IPS-NIHi7 (cell line): ENCODE measurements around the gene PDZRN3.

ENCODE experiments used
- DNase-seq: peaks from one replicate; pipeline ENCODE4 v3.0.0; 2012; ENCODE audit warnings: mixed read lengths; ENCODE audit errors: extremely low spot score

PDZRN3 gene

DNA sequence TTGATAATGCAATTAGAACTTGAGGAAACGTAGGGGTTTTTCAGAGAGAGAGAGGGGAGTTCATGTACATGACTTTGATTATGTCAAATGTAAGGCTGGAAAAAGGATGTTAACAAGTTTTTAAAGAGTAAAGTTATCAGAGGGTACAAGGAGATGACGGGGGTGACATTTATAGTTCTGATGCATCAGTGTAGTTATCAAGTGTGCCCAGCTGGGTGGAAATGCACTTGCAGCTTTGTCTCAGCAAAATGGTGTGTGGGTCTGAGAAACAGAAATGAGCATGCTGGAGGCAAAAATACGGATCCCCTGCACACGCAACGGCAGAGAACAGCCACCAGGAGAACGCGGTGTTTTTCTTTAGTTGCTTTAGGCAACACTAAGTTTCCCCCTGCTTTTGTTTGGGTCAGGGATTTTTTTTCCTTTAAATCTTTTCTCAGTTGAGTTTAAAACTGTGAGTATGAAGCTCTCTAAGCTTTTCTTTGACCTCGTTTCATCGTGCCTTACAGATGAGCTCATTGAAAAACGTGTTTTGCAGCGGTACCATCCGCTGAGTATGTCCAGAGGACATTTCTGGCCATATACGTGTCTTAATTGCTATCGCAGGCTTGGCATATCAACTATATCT lies 205.4 kb downstream of the PDZRN3 start:
- peak; percentile 46 for DNase-seq

DNA sequence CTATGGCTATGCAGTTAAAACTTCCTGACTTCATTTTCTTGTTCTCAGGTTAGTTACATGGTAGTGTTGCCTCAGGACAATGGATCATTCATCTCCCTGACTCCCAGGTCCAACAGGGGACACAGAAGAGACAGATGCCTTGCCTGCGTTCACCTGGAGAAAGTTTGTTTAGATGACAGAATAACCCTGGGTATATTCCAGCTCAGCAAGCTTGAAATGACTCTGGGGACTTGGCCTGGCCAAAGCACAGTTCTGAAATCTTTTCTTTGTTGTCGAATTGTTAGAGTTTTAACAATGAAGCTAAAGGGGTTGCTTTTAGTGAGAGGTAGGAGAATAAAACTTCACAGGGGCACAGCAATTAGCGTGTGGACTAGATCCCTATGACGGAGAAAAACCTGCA lies 206.1 kb downstream of the PDZRN3 start:
- no peak for DNase-seq

DNA sequence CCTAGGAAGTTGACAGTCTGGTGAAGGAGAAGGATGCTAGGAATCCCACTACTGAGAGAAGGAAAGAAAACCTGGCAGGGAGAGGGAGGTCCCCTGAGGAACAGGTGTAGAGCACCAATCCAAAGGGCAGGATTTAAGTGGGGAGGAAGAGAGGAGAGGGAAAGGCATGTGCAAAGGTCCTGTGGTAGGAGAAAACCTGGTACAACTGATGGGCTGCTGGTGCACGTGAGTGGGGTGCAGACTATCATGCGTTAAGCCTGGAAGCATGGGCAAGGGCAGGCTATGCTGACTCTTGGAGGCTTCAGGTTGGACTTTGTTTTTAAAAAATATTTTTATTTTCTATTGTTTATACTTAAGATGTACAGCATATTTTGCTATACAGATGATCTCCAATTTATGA lies 209.6 kb downstream of the PDZRN3 start:
- no peak for DNase-seq

DNA sequence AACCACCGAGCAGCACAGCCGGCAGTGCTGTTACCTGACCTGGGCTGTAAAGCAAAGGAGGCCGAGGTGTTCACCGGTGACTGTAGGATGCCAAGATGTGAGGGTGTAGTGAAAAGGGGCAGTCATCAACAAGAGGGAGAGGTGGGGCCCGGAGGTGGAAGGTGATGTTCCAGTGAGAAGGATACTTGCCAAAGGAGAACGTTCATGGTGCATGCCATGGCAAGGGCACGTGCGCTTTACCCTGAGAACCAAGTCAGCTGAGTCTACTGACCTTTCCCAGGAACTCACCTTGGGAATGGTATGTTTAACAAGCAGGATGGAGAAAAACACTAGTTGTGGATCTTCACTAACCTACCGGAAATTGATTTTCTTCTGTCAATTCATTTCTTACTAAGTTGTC lies 211.1 kb downstream of the PDZRN3 start:
- no peak for DNase-seq

DNA sequence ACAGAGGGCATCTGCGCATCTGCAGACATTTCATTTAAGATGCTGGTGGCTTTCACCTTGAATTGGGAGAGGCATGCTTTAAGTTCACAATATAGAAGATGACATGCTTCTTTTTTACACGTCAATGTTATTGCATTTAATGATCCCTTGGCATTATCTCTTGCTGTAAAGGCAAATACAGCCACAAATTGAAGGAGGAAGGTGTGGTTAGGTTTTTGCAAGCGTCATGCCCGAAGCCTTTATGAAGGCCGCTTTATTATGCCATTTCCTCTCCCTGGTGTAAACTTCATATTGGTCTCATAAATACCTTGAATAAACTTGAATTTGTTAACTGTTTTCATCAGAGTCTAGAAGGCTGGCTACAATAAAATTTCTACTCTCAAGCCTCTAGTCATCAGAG lies 212.7 kb downstream of the PDZRN3 start:
- no peak for DNase-seq

DNA sequence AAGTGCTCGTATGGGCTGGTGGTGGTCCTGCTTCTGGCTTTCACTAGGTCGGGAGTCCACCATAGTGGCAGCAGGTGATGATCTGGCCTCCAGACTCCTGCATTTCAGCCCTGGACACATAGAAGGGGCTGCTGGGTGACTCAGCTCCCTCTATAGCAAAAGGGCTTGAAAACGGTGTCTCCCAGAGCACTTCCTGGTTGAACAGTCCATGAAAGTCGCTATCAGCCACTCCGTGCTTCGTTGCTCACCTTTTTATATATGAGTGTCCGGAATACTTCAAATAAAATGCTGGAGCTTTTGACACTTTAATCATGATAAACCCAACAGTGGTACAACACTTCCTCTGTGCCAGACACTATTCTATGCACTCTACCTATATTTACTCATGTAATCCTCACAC lies 213.2 kb downstream of the PDZRN3 start:
- DNase-seq = no peak

DNA sequence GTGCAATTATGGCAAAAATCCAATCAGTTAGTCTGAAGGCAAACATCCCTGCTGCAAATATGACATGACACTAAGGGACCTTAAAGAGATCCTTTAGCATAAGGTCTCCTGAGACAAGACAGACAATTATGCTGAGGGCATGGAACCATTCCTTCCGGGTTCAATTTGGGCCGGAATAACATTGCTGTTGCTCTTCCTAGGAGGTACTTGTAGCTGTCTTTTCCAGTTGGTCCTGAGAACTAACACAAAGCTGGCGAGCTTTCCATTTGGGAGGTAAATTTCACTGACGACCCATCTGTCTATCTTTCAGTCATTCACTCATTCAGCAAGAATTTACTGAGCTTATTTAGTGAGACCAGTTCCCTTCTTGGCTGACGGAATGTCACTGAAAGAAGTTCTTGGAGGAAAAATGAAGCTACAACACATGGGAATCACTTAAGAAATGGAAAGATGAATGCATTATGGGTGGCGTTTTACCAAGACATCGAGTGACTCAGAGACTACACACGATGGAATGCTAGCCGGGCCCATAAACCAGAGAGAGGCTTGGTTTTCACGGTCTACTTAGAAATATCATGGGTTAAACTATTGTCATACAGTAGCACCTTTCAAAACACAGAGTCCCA lies 215.5 kb downstream of the PDZRN3 start:
- no peak for DNase-seq

DNA sequence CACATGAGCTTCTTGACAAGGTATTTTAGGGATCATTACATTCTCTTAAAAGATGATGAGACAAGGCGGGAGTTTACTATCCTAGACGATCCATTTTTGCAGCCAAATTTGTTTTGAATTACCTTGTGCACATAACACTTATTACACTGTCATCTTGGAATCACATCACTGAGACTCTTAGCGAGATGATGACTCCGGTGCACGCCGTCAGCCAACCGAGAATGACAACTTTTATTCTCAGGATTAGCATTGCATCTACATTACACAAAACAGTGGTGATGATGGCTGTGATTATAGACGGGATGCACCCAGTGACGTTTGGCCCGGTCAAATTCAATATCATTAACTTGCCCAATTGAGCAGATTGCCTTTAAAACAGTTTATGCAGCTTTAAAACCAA lies 216.1 kb downstream of the PDZRN3 start:
- no peak for DNase-seq

DNA sequence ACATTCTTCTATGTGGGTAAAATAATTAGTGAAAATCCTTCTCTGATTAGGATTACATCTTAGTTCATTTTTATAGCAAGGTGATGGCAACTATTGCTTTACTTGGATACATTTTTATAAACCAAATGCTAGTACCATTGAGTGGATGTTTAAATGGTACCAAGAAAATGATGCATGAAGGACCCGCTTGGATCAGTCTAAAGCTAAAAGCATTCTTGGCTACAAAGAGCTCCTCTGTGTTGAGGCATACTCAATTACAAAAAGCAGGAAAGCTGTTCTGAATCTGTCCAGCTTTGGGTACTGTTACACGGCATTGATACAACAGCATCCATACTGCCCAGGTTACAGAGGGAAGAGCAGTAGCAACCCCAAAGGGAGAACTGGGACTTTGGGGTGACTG lies 217.2 kb downstream of the PDZRN3 start:
- no peak for DNase-seq

DNA sequence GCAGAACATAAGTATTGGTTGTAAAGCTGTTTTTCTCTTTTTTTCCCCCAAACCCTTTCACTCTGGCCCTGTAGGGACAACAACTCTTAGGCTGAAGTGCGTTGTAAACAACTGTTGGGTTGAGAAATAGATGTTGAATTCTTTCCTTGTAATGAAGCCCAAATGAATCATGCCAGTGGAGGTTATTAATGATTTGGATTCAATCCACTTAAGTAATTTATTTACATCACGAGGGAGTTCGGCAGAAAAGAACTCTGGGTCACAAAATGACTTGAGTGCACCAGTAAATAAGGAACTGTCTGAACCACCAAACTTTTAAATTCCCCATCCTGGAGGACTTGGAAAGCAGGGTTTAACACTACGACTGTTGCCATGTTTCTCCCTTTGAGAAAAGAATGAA lies 218.9 kb downstream of the PDZRN3 start:
- DNase-seq = no peak

DNA sequence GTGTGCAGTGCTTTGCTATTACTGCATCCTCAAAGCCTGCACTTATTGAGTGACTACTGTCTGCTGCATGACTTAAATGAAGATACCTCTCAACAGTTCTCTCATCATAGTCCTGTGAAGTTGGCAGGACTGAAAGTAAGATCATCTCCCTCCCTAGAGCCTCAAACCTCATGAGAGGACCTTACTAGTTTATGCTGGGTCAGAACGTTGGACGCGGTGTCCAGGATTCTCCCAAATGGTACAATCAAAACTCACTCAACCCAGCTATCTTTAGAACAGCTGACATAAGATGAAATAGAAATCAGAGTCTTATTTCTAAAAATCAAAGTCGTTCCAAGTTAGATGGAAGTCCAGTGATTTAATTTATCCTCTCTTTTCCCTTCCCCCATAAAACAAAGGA lies 219.7 kb downstream of the PDZRN3 start:
- DNase-seq = no peak

DNA sequence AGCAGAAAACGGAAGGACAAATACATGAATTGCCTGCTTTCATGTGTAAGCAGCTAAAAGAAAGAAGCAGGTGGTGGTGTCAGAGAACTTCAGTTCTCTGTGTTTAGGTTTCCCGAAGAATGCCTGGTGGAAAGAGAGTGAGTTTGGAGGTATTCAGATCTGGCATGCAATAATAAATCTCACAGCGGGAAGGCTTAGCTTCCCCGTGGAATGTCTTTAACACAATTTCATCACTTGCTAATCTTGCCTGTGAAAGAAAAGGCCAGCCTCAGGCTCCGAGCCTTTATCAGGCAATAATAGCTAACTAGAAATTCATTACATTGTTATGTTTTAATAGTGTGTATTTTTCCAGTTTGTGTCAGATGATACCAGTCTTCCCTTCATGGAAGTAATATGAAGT lies 220.3 kb downstream of the PDZRN3 start:
- DNase-seq = no peak

DNA sequence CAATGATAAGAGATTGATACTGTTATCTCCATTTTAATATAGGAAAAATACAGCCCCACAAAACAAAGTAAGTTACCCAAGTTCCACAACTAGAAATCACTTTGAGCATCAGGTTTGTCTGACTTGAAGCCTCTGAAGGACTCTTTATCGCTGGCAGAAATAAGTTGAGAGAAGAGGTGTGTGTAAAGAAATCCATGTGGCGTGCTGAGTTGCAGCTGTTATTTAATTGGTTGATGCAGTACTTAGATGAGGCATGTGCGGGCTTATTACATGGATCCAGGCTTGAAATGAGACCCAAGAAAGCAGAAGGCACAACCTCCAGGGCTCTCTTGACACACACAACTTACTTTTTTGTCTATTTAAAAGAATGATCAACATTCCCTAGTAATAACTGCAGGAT lies 221.3 kb downstream of the PDZRN3 start:
- no peak for DNase-seq

DNA sequence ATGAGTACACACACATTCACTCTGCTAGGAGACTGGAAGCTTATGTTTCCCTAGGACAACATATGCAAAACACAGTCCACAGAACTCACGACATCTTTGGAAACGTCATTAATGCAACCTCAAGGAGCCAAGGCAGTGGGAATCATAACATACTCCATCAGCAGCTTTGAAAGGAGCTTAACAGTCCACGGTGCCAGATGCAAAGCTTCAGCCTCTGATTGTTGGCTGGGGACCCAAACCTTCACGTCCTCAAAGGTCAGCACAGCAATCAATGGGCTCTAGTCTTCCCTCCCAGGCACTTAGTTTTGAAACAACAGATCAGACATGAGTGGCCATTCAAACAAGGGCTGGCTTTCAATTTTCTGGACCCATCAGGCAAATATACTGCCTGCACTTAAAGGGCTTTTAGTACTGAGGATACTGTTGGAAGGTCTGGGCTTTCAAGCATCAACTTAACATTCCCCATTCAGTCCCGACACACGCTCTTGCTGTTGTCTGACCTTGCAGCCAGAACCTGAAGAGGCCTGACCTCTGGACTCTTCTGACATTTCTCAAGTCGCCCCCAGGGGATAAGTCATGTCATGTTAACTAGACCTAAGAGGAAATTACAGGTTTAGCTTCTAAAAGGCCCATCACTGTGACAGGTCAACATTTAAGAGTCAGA lies 223.0 kb downstream of the PDZRN3 start:
- DNase-seq = no peak

DNA sequence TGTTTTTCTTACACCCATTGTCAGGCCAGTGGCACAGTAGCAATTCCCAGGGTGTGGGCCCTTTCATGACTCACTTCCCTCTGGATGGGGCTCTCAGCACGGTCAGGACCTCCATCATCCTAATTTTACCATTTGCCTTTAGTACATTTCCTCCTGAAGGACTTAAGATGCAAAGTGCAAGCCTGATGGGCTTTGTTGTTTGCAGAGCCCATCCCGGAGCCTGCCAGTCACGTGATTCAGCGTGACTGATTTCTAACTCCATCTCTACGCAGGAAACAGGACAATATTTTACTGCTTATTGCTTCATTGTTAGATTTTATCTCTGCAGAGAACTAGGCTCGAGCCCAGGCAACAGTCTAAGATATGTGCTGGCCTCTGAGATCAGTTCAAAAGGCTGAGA lies 223.7 kb downstream of the PDZRN3 start:
- DNase-seq = no peak

DNA sequence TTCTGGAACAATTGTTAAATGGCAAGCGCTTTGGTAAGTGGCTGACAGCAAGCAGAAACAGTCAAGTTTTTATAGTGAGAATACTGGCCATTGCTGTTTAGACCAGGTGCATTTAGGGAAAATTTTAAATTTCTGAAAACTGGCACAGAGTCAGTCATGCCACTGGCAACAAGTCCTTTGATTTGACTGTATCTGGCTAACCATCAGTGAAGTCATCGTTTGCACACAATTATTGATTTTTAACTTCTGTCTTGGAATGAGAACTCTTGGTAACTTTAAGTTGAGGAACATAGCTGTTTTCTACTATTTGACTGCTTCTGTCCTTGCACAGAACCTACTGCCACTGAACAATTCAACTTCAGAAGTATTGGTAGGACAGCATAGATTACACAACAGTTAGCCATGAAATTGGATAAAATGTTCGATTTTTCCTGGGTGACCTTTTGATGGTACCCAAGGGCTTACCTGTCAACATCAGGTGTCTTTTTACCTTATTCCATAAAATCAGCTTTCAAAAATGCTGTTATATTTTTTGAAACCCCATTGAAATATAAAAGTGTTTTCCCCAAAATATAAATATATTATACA lies 225.0 kb downstream of the PDZRN3 start:
- DNase-seq = no peak

DNA sequence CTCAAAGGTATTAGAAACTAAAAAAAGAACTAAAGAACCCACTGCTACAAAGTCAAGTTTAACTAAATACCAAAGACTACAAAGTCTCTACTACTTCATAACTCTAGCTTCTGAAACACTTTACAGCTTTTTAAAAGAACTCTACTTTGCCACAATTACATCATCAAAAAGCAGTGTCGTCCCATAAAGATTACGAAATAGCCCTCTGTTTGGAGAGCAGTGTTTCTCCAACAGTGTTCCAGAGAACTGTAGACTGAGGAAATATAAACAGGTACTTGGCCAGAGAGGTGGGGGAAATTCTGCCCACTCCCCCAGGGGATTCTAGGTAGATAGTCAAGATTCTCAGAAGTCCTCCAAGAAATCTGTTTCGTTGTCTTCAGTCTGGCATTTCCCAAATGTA lies 225.6 kb downstream of the PDZRN3 start:
- DNase-seq = no peak

DNA sequence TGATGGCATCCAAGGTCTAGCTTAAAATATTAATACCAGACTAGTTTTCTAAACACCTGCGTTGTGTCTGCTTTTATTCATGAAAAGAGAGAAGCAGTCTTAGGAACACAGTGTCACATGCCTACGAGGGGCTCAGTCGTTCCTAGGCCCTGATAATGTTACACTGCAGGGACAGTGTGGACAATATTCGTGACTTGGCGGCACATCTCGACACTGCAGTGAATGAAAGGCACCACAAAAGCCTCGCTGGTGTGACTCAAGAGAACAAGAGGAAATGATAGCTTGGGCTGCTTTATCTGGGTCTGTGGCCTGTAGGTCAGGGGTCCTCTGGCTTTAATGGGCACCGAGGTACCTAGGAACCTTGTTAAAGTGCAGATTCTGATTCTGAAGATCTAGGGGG lies 226.7 kb downstream of the PDZRN3 start:
- no peak for DNase-seq

DNA sequence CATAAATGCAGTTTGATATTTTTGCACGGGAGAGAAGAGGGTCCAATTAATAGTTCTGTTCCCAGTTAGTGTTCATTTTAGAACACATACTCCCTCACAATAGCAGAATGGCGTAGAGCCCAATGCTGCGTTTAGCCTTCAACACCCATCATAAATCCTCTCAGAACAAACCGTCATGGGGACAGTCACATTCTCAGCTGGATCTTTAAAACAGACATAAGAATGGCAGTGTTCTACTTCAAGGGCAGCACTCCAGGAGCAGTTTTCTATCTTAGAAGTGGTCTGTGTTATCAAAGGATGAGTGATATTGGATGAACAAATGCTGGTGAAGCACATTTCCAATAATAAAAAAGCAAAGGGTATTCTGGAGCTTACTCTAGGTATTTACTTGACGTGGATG lies 230.5 kb downstream of the PDZRN3 start:
- DNase-seq = no peak

DNA sequence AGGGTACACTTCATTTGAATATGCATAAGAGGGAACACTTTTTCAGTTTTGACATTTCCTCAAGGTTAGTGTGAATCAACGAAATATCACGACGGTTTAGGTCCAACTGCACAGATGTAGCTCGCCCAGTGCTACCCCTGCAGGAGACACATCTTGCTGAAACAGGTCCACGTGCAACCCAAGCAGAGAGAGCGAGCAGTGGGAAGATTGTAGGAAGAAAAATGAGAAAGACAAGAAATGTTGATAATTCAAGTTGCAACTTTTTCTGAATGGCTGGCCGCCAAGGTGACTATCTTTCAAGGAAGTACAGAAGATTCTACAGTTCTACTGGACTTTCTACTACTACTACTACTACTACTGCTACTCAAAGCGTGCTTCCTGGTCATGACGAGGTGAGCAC lies 231.7 kb downstream of the PDZRN3 start:
- DNase-seq = no peak

DNA sequence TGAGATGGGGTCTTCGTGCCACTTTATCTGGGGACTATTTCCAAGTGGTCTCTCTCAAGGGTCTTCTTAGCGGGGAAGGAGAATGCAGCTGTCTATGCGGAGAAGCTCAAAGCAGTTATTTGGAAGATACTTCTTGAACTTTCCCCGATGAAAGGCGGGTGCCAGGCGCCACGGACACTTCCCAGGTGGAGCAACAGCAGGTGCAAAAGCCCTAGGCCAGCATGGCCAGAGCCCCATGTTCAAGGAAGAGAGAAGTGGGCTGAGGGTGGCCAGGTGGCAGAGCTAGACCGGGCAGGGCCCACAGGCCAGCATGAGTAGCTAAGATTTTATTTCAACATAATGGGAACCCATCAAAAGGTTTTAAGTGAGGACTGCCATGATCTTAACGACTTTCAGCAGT lies 232.8 kb downstream of the PDZRN3 start:
- no peak for DNase-seq

DNA sequence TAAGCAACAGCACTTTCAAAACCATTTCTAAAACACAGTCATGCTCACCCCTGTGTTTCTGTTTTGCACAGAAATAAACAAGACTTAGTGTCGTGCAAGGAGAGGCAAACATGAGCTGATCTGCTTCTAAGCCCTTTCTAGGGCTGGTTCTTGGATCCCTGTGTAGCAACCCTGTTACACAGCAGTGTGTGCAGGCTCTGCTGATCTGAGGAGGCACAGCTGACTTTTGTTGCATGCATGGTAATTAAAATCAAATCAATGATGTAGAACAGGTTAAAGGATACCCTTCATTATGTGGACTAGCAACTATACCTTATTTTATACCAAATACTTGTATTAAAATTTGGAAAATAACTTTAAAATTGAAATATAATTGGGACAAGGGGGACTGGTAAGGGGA lies 234.8 kb downstream of the PDZRN3 start:
- DNase-seq = no peak

DNA sequence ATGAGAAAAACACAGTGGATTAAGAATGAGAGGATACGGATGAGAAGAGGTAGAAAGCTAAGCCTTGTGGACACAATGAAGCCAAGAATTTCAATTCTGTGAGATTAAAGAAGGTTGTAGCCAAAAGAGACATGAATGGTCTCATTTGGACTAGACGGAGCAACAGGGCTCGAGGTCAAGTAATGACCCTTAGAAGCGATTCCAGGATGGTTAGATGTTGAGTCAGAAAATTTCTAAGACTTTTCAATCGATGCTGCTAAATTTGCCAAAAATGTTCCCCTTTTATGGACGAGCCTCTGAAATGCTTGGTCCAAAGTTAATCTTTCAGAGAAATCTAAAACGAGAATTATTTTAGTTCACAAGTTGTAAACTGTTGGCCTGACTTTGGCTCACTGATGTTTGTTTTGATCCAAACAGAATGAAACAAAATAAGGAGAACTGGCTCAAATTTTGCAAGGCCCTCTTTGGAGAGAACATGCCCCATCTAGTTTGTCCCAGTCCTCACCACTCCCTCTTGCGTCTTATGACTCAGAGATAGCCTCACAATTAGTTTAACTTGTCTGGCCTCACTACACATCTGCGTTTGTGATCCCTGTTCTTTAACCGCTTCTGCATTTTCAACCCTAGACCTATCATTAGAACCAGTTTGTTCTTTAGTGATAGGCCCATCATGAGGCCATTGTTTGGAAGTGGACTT lies 235.5 kb downstream of the PDZRN3 start:
- no peak for DNase-seq
